Activated naive CD4-positive, alpha-beta T cell treated with anti-CD3 and anti-CD28 coated beads, Interleukin-2, amount 10 ng/mL, durations not matched to agents 7 days and 5 days (primary cell): ENCODE measurements around the gene ZFHX2.

Source experiments
- CTCF ChIA-PET: fragments of 350-600 bp; sonication (Branson Sonifier 250); formaldehyde crosslinking; loops from one replicate; lab custom pipeline; 2021; ENCODE audit warnings: antibody characterized with exemption; lab: Charles Lee
- DNase-seq: peaks from one replicate; pipeline ENCODE4 v3.0.0-alpha.2; 2020
- H3K27ac Mint-ChIP-seq: one replicate; pipeline ENCODE4 v1.8.0; 2021; ENCODE audit warnings: mild to moderate bottlenecking, moderate library complexity, mixed read lengths
- H3K27me3 Mint-ChIP-seq: one replicate; pipeline ENCODE4 v1.8.0; 2021; ENCODE audit warnings: mild to moderate bottlenecking, mixed read lengths
- H3K36me3 Mint-ChIP-seq: one replicate; pipeline ENCODE4 v1.8.0; 2021; ENCODE audit warnings: mixed read lengths
- H3K4me1 Mint-ChIP-seq: one replicate; pipeline ENCODE4 v1.8.0; 2021; ENCODE audit warnings: mixed read lengths
- H3K4me3 Mint-ChIP-seq: one replicate; pipeline ENCODE4 v1.8.0; 2021; ENCODE audit warnings: mild to moderate bottlenecking, moderate library complexity, mixed read lengths
- H3K9me3 Mint-ChIP-seq: one replicate; pipeline ENCODE4 v1.8.0; 2021; ENCODE audit warnings: mixed read lengths

Gene ZFHX2

DNA sequence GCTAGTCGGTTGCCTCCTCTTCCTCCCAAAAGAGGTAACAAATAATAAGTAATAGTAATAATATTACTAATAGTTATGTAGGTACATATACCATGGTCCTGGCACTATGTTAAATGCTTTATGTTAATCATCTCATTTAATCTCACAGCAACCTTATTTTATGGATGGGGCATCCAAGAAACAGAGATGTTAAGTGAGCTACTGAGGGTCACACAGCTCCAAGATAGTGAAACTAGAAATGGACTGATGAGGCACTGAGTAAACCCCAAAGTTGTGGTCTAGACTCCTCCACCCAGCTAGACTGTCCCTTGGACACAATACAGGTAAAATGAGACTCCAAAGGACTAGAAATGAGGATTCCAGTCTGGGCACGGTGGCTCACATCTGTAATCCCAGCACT lies 15.1 kb downstream of the ZFHX2 start:
- Mint-ChIP-seq H3K27ac (no peak overlapping the region), H3K36me3 (no peaks in the 10 kb centered on the region), H3K4me1 (no peaks in the 10 kb centered on the region), H3K9me3 (no peaks in the 10 kb centered on the region), H3K4me3 (no peak overlapping the region), H3K27me3 (peaks cover 24% of the 10 kb centered on the region)
- DNase-seq, result no peak
- CTCF ChIA-PET, result interaction anchor here (7.7 kb wide), 1 partner anchor 57 kb away, joined by 114 read pairs; no protein-coding TSS in a partner anchor

DNA sequence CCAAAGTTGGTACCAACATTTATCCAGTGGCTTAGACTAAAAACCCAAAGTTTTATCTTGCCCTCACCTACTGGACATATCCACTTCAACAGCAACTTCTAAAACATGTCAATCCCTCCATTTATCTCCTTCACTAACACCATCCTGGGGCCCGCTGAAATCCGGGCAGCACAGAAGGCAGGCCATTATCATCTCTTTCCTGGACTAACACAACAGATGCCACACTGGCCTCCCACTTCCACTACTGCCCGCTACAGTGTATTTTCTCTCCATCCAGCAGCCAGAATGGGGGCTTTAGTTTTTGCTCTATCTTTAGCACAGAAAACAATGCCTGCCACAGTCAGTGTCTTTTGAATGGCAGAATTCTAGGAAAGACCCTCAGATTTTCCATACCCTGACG lies 15.6 kb downstream of the ZFHX2 start:
- Mint-ChIP-seq H3K27ac (no peak overlapping the region), H3K4me3 (no peak overlapping the region), H3K27me3 (peaks cover 24% of the 10 kb centered on the region), H3K36me3 (no peaks in the 10 kb centered on the region), H3K9me3 (no peaks in the 10 kb centered on the region), H3K4me1 (peaks cover 3% of the 10 kb centered on the region)
- CTCF ChIA-PET, result interaction anchor here (7.7 kb wide), 1 partner anchor 56 kb away, joined by 114 read pairs; no protein-coding TSS in a partner anchor
- no peak for DNase-seq

DNA sequence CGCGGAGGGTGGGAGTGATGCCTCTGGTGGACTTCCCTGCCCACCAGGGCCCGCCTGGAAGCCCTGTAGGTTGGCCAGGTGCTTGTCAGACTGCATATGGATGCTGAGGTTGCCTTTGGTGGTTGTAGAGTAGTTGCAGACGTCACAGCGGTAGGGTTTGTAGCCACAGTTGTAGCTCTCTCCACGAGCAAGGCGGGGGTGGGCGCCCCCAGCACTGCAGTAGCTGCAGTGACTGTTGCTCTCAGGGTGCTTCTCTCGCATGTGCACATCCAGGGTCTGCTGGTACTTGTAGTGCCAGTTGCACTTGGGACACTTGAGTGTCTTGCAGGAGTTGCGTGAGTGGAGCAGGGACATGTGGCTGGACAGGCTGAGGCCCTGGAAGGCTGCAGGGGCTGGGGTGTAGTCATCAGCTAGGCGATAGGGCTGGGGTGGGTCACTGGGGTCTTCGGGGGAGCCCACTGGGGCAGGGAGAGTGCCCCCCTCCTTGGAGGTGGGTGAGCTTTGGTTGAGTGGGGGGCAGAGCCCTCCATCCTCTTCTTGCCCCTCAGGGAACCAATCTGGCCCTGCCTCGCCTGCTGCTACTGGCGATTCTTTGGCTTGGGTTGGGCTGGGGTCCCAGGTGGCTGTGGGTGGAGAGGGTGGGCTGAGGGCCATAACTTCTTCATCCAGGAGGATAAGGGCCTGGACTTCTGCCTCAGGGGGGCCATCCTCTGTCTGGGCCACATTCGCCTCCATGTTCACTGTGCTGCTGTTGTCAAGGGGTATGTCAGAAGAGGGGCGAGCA lies 17.7 kb downstream of the ZFHX2 start:
- Mint-ChIP-seq H3K27ac (no peak overlapping the region), H3K4me1 (peaks cover 10% of the 10 kb centered on the region), H3K4me3 (no peak overlapping the region), H3K36me3 (no peaks in the 10 kb centered on the region), H3K9me3 (no peaks in the 10 kb centered on the region), H3K27me3 (peaks cover 12% of the 10 kb centered on the region)
- DNase-seq, result no peak
- CTCF ChIA-PET, result interaction anchor here (0.7 kb wide), 1 partner anchor 55 kb away, joined by 3 read pairs; no protein-coding TSS in a partner anchor

DNA sequence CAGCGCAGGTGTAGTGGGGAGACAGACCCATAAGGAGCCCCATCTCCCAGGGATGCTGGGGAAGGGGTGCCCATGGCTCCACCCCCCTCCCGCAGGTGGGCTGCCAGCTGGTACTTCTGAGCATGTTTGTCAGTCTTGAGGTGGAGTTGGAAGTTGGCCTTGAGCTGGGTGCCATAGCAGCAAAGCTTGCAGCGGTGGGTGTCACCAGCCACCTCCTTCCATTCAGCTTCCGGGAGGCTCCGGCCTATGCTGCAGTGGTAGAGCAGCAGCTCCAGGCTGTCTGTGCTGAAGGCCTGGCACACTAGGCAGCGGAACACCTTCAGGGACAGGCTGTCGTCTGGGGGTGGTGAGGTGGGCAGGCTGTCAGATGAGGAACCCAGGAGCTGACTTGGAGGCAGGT lies 18.9 kb downstream of the ZFHX2 start:
- H3K4me3 Mint-ChIP-seq, result no peak overlapping the region

DNA sequence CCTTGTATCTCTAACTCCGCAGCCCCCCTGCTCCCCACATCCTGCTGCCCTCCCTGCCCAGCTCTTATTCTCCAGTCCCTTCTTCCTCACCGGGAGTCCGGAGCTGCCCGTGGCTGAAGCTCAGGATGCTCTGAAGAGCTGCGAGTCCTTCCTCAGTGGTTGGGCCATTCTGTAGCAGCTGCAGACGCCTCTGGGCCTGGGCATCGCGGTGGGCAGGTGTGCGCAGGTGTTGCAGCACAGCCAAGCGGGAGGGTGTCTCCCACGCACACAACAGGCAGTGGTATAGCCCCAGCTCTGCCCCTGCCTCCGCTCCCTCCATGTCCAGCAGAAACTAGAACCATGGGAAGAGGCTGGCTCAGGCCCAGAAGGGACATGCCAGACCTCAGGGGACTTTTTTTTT lies 20.2 kb downstream of the ZFHX2 start:
- CTCF ChIA-PET, result interaction anchor here (1.3 to 4.0 kb wide), 3 partner anchors 9 to 29 kb away, joined by 3 to 40 read pairs (median 5); no protein-coding TSS in a partner anchor
- Mint-ChIP-seq H3K4me3 (no peak overlapping the region), H3K27me3 (no peaks in the 10 kb centered on the region), H3K4me1 (peaks cover 10% of the 10 kb centered on the region), H3K36me3 (no peaks in the 10 kb centered on the region), H3K27ac (no peak overlapping the region), H3K9me3 (no peaks in the 10 kb centered on the region)
- no peak for DNase-seq

More for the DNA sequence above, 18.9 kb downstream of the ZFHX2 start:
- CTCF ChIA-PET, result no interaction called here
- no peak for DNase-seq
- Mint-ChIP-seq H3K4me1 (peaks cover 10% of the 10 kb centered on the region), H3K36me3 (no peaks in the 10 kb centered on the region), H3K27me3 (peaks cover 4% of the 10 kb centered on the region), H3K27ac (no peak overlapping the region), H3K9me3 (no peaks in the 10 kb centered on the region)

DNA sequence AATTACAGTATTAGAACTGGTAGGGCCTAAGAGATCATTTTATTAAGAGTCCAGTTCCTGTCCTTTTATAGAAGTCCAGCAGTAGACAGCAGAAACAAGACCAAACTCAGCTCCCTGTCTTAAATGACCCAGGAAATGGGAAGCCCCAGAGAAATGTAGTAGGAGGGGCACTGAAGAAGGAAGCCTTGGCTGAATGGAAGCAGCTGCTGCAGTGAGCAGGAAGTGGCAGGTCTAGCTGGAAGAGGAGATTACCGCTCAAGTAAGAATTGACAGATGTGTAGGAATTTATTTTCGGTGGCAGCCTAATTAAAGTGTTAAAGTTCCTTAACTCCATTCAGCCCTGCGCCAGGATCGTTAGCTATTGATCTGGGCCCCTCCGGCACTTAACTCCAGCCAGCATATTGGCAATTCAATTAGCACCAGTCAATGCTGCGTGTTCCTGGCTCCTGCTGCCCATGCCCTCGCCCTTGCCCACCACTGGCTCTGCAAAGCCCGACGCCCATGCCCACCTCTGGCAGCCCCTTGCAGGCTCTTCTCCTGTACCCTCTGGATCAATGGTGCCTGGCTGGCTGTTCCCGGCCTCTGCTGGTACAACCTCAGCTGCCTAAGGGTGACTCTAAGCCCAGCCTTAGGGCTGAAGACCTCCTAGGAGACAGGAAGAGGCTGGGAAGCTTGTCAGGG lies 21.1 kb downstream of the ZFHX2 start:
- H3K27me3 Mint-ChIP-seq, result no peaks in the 10 kb centered on the region
- CTCF ChIA-PET, result interaction anchor here (1.0 to 4.0 kb wide), 4 partner anchors 9 to 228 kb away, joined by 3 to 40 read pairs (median 4); partner anchors contain the start of gene PPP1R3E
- H3K27ac Mint-ChIP-seq, result no peak overlapping the region
- H3K36me3 Mint-ChIP-seq, result no peaks in the 10 kb centered on the region
- DNase-seq, result no peak
- no peak overlapping the region for H3K4me3 Mint-ChIP-seq
- no peaks in the 10 kb centered on the region for H3K9me3 Mint-ChIP-seq
- peaks cover 10% of the 10 kb centered on the region for H3K4me1 Mint-ChIP-seq

DNA sequence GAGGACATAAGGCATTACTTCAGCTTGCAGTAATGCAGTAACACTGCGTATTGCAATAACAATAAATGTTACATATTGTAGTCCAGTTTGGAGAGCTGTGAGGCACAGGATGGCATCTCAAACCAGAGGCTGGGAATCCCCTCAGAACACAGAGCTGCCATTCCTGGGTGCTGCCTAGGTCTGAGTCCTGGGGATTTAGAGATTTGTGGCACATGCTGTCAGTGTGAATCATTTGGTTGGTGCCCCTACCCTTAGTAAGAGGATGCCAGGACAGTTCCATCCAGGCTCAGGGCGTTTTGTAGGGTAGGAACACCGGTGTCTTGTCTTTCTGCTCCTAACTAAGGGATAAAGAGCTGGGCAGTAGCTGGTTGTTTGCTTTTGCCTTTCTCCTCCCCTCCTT lies 22.5 kb downstream of the ZFHX2 start:
- H3K9me3 Mint-ChIP-seq, result no peaks in the 10 kb centered on the region
- H3K4me1 Mint-ChIP-seq, result peaks cover 10% of the 10 kb centered on the region
- no peak overlapping the region for H3K4me3 Mint-ChIP-seq
- no peak overlapping the region for H3K27ac Mint-ChIP-seq
- no peaks in the 10 kb centered on the region for H3K36me3 Mint-ChIP-seq
- CTCF ChIA-PET, result interaction anchor here (4.0 kb wide), 1 partner anchor 11 kb away, joined by 40 read pairs; no protein-coding TSS in a partner anchor
- no peak for DNase-seq
- H3K27me3 Mint-ChIP-seq, result no peaks in the 10 kb centered on the region

DNA sequence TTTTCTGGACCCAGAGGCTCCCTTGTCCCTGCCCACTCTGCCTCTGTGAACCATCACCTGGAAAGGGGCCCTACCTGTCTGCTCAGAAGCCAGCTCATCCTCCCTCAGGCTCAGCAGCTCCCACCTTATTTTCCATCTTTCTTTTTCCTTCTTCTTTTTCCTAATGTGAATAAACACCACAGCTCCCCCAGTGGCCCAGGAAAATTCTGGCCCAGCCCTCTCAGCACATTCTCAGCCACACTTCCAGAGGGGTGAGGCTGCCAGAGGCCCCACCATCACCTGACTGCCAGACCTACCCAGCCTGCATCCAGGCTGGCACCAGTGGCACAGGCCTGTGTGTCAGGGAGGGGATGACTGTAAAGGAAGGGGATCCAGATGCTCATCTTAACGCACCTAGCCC lies 23.0 kb downstream of the ZFHX2 start:
- H3K4me3 Mint-ChIP-seq, result no peak overlapping the region
- no peak for DNase-seq
- H3K9me3 Mint-ChIP-seq, result no peaks in the 10 kb centered on the region
- CTCF ChIA-PET, result interaction anchor here (0.9 to 4.0 kb wide), 2 partner anchors 11 to 50 kb away, joined by 3 to 40 read pairs; no protein-coding TSS in a partner anchor
- H3K27ac Mint-ChIP-seq, result no peak overlapping the region
- H3K4me1 Mint-ChIP-seq, result peaks cover 10% of the 10 kb centered on the region
- no peaks in the 10 kb centered on the region for H3K27me3 Mint-ChIP-seq
- no peaks in the 10 kb centered on the region for H3K36me3 Mint-ChIP-seq

DNA sequence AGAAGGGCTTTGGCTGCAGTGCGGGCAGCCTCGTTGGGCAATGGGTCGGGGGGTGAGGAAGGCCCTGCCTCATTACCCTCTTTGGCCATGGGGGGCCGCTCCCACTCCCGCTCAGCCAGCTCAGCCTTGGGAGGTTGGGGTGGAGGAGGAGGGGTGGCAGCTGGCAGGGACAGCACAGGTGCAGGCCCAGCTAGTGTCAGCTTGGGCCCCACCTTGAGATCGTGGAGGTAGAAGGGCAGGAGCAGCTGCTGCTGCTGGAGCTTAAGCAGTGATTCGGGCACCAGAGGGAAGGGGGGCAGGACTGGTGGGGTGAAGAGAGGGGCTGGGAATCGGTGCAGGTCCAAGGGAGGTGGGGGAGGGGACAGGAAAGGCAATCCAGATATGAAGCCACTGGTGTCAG lies 26.0 kb downstream of the ZFHX2 start:
- H3K27ac Mint-ChIP-seq, result no peak overlapping the region
- H3K4me3 Mint-ChIP-seq, result no peak overlapping the region
- CTCF ChIA-PET, result interaction anchor here (0.6 kb wide), 1 partner anchor 140 kb away, joined by 3 read pairs; no protein-coding TSS in a partner anchor

DNA sequence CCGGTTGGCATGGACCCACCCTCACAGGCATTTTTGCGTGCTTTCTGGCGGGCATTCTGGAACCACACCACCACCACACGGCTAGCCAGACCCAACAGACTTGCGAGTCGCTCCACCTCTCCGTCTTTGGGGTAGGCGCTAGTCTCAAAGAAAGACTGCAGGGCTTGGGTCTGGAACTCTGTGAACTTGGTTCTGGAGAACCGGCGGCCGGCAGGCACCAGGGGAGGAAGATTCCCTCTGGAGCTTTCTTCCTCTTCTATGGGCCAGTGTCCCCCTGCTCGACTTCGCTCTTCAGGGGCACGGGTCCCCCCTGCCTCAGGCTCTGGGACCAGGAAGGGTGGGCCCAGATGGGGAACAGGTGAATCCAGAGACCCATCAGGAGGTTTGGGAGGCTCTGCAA lies 26.6 kb downstream of the ZFHX2 start:
- H3K27ac Mint-ChIP-seq, result no peak overlapping the region
- CTCF ChIA-PET, result interaction anchor here (0.6 kb wide), 1 partner anchor 141 kb away, joined by 3 read pairs; no protein-coding TSS in a partner anchor
- no peaks in the 10 kb centered on the region for H3K36me3 Mint-ChIP-seq
- no peak for DNase-seq
- no peak overlapping the region for H3K4me3 Mint-ChIP-seq
- no peaks in the 10 kb centered on the region for H3K4me1 Mint-ChIP-seq
- H3K9me3 Mint-ChIP-seq, result no peaks in the 10 kb centered on the region
- H3K27me3 Mint-ChIP-seq, result no peaks in the 10 kb centered on the region

More for the DNA sequence above, 26.0 kb downstream of the ZFHX2 start:
- Mint-ChIP-seq H3K9me3 (no peaks in the 10 kb centered on the region), H3K4me1 (peaks cover 4% of the 10 kb centered on the region), H3K27me3 (no peaks in the 10 kb centered on the region), H3K36me3 (no peaks in the 10 kb centered on the region)
- no peak for DNase-seq

DNA sequence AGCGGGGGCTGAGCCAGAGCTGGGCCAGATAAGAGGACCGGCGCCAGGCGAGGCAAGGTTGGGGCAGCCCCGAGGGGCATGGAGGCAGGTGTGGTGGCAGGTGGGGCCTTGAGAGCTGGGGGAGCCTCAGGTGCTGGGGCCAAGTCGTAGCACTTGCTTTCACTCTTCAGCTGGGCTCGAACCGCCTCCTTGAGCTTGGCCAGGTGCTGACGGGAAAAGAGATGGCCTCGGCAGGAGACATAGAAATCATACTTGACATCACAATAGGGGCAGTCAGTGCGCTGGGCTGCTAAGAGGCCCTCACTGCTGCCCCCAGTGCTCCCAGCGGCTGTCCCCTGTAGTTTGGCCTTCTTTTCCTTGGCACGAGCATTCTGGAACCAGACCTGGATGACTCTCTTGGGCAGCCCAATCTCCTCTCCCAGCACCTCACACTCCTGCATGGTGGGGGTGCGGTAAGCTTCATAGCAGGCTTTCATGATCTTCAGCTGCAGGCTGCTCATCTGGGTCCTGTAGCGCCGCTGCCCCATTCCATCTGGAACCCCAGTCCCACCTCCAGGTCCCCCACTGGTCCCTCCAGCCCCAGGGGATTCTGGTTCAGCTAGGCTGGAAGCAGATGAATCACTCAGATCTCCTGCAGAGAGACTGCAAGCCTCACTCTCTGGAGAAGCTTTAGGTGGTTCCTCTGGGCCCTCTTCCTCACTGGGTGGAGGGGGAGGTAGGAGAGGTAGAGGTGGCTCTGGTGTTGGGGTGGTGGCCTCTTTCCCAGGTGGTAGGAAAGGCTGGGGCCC lies 28.1 kb downstream of the ZFHX2 start:
- Mint-ChIP-seq H3K4me1 (no peaks in the 10 kb centered on the region), H3K4me3 (no peak overlapping the region), H3K9me3 (no peaks in the 10 kb centered on the region), H3K36me3 (no peaks in the 10 kb centered on the region), H3K27ac (no peak overlapping the region), H3K27me3 (no peaks in the 10 kb centered on the region)
- no peak for DNase-seq
- CTCF ChIA-PET, result interaction anchor here (1.3 kb wide), 1 partner anchor 16 kb away, joined by 5 read pairs; no protein-coding TSS in a partner anchor

DNA sequence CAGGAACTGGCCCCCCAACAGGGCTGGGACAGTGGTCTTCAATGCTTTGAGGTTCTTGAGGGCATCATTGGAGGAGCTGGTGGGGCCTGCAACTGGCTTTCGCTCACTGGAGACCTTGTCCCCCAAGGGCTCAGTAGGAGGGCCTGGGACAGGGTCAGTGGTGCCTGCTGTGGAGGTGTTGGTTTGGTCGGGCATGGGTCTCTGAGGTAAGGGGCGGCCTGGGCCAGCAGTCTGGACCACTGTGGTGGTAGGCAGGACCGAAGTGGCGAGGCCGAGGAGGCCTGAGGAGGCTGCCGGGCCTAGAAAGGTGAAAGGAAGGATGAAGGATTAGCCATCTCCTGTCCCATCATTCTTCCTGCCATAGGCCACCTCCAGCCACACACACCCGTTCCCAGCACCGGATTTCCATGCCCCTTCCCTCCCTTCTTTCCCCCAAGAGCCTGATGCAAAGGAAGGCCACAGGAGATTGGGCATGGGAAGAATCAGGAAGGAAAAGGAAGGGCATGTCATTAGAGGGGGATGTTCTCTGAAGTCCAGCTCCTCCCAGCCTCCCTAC lies 28.8 kb downstream of the ZFHX2 start:
- Mint-ChIP-seq H3K9me3 (no peaks in the 10 kb centered on the region), H3K27ac (no peak overlapping the region), H3K36me3 (no peaks in the 10 kb centered on the region), H3K27me3 (no peaks in the 10 kb centered on the region), H3K4me3 (no peak overlapping the region), H3K4me1 (no peaks in the 10 kb centered on the region)
- no peak for DNase-seq
- CTCF ChIA-PET, result interaction anchor here (1.3 kb wide), 1 partner anchor 17 kb away, joined by 5 read pairs; no protein-coding TSS in a partner anchor

DNA sequence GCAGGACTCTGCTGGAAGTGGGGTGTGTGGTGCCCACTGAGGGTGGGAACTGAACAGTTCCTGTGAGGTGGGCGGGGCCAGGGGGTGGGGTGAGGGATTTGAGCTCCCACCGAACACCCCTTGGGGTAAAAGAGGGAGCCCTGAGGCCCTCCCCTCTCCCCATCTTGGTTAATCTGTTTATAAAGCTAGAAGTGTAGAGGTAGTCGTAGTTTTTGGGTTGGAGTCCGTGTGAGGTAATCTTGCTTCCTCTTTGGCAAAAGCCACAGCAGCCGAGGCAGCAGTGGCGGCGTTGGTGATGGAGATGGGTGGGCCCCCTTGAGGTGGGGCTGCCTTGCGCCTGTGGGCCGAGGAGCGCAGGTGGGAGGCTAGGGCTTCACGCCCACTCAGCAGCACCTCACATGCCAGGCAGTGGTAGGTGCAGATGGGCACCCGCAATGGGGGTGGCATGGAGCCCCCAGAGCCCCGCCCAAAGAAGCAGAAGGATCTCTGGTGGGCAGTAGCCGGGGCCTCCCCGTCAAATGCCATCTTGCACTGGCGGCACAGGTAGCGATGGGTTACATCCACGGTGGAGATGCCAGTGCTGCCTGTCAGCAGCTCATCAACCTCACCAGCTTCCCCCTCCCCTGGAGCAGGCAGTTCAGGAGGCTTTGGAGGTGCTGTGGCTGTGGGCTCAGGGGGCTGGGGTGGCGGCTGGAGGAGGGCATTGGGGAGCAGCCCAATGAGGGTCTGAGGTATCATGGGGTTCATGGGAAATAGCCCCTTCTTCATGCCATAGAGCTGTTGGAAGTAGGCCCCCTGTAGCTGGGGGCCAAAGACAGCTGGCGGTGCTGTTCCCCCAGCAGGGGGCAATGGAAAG lies 29.6 kb downstream of the ZFHX2 start:
- H3K4me1 Mint-ChIP-seq, result no peaks in the 10 kb centered on the region
- H3K36me3 Mint-ChIP-seq, result no peaks in the 10 kb centered on the region
- DNase-seq, result no peak
- H3K9me3 Mint-ChIP-seq, result no peaks in the 10 kb centered on the region
- H3K27me3 Mint-ChIP-seq, result no peaks in the 10 kb centered on the region
- CTCF ChIA-PET, result interaction anchor here (1.3 kb wide), 1 partner anchor 18 kb away, joined by 5 read pairs; no protein-coding TSS in a partner anchor
- no peak overlapping the region for H3K4me3 Mint-ChIP-seq
- H3K27ac Mint-ChIP-seq, result no peak overlapping the region
